Measurements from ENCODE around the gene PTPN14.
"Not testable (repeated sequence)": the region's sequence is repeated elsewhere in the genome, so short reads cannot be mapped to it uniquely, and the experiment has no call there.

The PTPN14 gene

DNA sequence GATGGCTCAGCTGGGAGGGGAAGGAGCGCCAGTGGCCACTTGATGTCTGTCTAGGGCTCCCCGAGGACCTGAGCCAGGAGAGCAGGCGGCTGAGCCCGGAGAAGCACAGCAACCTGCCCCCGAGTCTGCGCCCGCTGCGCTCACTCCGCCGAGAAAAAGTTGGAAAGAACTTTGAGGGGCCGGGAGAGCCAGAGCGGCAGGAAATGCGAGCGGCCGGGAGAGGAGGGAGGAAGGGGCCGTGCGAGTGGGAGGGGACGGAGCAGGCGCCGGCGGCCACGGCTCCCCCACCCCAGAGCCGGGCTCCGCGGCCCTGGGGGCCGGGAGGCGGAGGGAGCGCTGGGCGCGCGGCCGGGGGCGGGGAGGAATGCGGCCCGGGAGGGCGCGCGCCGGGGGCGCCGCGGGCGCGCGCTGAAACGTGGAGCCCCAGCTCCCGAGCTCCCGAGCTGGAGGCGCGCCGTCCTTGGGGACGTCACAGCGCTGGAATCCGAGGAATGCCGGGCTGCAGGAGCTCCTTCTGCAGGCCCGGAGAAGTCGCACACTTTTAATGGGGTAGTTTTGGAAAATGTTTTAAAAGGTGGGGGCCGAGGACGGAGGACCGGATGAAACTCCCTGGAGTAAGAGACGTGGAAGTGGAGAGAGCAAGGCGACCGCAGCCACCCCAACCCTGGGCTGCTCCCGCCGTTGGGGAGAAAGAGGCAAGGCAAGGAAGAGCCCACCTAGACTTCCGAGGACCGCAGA, at the start of gene PTPN14:
PTPN14 (minus strand) TSS at position 167 of the 738 bp plus-strand sequence. CDS start 86,799 bp downstream, outside the sequence.
- DNase-seq = peak; percentile 37

DNA sequence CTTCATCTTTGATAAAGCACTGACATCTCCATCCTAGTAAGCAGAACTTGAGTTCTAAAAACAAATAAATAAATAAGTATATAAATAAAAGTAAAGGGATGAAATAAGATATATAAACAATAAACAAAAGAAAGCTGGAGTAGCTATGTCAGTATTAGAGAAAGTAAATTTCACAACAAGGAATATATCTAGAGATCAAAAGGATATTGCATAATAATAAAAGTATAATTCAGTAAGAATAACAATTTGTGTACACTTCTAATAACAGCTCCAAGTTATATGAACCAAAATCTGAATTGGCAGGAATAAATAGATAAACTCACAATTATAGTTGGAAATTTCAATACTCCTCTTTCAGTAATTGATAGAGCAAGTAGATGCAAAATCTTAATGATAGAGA, 41.8 kb upstream of the PTPN14 start:
- DNase-seq = no peak

DNA sequence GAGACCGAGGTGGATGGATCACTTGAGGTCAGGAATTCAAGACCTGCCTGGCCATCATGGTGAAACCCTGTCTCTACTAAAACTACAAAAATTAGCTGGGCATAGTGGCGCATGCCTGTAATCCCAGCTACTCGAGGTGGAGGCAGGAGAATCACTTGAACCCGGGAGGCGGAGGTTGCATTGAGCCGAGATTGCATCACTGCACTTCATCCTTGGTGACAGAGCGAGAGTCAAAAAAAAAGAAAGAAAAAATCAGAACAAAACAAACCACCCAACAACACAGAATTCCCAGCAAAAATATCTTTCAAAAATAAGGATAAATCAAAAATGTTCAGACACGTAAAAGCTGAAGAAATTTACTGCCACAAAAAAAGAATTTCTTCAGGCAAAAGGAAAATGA, 40.5 kb upstream of the PTPN14 start:
- not testable (repeated sequence) for DNase-seq

DNA sequence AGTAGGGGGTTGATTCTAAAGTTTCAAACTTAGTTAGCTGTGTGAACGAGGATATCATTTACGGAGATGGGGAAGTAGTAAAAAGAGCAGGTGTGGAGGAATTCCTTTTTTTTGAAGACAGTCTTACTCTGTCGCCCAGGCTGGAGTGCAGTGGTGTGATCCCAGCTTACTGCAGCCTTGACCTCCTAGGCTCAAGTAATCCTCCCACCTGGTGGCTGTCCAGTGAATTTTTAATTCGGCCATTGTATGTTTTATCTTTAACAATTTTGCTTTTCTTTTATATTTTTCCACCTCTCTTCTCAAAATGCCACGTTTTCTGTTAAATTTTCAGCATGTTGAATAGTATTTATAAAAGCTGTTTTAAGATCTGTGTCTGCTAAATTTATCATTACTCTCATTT, 39.3 kb upstream of the PTPN14 start:
- DNase-seq = no peak

DNA sequence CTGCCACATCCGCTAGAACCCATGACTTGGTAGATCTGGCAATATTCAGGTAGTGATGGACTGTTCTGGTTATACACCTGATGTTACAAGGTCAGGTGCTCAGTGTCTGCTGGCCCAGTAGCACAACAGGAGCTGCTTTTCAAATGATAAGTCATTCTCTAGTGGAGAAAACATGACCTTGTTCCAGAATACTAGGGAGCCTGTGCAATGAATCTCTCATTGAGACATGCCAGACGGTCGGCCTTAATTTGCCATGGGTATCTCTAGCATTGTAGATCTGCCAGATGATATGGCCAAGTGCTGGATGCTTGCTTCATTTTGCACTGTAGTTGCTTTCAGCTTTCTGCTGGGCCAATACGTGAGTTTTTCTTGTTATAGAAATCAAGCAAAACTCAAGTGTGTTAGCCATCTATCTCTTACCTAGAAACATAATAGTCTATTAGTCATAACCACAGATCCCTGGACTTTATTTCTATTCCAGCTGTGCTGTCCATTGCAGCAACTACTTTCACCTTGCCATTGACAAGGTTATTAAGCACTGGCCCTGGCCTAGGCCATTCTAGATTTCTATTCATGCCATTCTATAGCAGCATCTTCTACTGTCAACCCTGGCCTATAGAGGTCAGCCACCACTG, 37.7 kb upstream of the PTPN14 start:
- DNase-seq = no peak

DNA sequence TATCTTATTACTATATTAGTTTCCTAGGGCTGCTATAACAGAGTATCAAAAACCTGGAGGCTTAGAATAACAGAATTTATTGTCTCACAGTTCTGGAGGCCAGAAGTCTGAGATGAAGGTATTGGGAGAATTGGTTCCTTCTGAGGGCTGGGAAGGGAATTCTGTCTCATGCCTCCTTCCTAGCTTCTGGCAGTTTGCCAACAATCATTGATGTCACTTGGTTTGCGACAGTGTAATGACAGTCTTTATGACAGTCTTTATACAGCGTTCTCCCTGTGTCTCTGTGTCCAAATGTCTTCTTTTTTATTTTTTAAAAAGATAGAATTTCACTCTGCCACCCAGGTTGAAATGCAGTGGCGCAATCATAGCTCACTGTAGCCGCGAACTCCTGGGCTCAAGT, 35.8 kb upstream of the PTPN14 start:
- DNase-seq = no peak

DNA sequence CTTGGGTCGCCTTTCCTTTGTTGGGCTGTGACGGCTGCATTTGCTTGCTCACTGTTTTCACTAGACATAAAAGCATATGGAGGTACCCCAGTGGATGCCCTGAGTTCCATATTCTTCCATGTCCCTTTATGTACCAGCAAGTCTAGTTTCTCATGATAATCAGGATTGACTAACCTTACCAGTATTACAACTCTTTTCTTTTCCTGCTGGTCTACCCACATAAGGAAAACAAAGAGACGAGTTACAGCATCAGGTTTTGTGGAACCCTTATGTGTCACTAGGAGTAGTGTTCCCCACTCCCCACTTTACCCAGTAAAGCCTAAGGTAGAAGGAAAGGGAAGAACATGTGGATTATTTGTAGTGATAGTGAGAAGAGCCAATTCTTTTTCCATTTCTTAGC, 35.2 kb upstream of the PTPN14 start:
- no peak for DNase-seq

DNA sequence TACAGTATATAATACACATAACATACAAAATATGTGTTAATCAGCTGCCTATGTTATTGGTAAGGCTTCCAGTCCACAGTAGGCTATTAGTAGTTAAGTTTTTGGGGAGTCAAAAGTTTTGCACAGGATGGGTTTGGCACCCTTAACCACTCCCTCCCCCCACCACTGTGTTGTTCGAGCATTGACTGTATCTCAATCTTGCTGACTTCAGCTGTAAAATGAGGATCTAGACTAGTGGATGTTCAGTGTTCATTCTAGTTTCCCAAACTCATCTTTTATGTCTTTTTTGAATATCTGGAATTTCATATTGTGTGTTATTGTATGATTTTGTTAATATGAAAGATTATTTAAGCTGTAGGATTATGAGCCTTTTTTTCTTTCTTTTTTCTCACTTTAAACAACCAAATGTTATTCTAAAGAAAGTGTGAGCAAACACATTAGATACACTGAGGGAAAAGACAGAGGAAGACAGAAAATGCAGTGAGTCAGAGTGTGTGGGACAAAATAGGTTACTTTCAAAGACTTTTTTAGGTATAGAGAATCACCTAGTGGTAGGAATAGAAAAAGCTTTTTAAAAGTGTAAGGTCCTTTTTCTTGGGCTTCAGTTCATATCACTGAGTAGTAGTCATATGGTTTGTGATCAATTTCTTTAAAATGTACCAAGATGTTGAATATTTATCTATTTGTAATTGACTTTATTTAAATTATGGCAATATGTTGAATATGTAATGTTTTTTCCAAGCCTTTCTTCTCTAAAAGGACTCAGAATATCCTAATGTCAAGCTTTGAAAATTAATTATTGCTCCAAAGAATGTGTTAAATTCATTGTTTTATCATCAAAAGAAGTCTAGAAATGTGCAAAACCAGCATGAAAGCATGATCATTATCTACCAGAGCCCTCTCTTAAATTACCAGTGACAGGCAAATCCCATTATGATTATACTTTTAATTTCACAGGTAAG, 33.7 kb upstream of the PTPN14 start:
- peak; percentile 62 for DNase-seq

DNA sequence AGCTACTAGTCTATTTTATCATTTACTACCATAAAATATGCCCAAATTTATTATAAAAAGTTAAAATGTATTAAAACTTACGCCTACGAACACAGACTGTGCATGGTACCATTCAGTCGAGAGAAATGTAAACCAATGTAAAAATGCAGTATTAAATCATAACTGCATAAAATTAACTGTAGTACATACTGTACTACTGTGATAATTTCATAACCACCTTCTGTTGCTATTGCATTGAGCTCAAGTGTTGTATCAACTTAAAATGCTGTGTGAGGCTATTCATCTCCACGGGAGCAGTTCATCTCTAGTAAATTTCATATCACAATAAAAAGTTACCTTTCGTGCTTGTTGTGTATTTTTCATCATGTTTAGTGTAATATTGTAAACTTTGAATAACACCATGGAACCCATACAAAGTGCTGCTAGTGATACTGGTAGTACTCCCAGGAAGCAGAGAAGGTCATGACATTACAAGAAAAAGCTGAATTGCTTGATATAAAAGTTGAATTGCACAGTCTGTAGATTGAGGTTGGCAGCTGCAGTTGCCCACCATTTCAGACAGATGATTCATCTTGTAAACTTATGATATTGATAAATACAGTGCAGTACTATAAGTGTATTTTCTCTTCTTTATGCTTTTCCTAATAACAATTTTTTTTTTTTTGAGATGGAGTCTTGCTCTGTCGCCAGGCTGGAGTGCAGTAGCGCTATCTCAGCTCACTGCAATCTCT, 32.6 kb upstream of the PTPN14 start:
- DNase-seq = no peak

DNA sequence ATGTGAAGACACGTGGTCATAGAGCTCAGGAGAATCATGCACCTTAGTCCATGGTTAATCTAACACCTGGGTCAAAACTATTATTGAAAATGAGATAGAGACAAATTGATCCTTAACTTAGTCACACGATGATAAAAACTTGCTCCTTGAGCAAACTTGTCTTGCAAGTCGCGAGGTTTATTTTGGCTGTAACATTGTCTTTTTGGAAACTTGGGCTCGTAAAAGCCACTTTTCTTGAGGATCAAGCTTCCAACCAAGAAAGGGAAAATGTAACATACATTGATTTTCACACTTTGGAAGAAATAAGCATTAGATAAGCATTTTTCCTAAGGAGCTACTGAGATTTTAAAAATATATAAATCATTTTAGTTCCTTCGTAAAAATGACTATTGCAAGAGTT, 31.7 kb upstream of the PTPN14 start:
- no peak for DNase-seq

DNA sequence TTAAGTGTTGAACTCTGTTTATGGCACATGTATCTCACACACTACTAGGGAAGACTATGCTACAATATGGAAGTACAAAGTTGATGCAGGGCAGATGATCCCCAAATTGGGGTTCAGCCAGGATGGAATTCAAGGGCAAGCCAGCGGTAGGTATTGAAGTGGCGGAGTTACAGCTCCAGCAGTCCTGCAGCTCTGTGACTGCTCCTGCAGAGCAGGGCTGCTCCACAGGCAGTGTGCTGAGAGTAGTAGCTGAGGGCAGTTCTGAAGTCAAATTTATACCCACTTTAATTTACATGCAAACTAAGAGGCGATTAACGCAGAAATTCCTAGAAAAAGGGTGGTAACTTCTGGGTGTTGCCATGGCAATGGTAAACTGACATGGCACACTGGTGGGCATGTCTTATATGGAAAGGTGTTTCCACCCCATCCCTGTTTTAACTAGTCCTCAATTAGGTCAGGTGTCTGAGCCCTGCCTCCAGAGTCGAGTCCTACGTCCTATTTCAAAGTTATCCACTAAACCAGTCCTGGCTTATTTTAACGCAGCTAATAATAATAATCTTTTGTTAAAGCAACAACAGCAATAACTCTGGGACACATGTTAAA, 31.0 kb upstream of the PTPN14 start:
- DNase-seq = no peak

DNA sequence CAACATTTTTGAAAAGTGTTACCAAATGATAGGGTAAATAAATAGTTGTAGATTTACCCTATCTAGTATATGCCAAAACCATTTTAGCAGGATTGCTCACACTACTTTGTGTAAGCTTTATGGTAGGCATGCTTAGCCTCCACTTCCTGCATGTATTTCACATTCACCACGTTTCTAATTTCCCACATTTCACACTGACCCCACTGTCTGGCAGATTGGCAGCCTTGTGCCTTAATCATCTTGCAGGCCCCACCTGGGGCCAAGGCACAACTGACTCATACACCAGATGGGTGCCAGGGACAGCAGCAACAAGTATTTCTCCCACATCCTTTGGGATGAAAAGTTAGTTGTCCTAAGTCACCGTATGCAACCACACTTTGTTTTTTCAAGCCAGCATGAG, 30.4 kb upstream of the PTPN14 start:
- DNase-seq = no peak

DNA sequence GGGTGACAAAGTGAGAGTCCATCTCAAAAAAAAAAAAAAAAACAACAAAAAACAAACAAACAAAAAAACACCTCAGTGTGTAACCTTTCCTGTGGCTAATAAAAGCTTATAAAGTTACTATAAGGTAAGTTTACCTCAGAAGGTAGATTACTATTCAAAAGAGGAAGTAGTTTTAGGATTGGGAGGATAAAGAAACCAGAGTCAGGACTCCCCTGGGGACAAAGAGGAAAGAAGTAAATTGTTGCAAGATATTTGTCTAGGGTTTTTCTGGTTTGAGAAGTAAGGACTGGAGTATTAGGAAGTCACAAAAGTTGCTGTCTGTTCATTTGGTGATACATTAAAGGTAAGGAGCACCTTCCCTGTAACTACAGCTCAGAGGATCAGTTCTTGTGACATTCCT, 27.8 kb upstream of the PTPN14 start:
- DNase-seq = no peak

DNA sequence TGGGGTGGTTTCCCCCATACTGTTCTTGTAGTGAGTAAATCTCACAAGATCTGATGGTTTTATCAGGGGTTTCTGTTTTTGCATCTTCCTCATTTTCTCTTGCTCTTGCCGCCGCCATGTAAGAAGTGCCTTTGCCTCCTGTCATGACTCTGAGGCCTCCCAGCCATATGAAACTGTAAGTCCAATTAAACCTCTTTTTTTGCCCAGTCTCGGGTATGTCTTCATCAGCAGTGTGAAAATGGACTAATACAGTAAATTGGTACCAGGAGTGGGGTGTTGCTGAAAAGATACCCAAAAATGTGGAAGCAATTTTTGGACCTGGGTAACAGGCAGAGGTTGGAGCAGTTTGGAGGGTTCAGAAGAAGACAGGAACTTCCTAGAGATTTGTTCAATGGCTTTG, 24.7 kb upstream of the PTPN14 start:
- DNase-seq = not testable (repeated sequence)

DNA sequence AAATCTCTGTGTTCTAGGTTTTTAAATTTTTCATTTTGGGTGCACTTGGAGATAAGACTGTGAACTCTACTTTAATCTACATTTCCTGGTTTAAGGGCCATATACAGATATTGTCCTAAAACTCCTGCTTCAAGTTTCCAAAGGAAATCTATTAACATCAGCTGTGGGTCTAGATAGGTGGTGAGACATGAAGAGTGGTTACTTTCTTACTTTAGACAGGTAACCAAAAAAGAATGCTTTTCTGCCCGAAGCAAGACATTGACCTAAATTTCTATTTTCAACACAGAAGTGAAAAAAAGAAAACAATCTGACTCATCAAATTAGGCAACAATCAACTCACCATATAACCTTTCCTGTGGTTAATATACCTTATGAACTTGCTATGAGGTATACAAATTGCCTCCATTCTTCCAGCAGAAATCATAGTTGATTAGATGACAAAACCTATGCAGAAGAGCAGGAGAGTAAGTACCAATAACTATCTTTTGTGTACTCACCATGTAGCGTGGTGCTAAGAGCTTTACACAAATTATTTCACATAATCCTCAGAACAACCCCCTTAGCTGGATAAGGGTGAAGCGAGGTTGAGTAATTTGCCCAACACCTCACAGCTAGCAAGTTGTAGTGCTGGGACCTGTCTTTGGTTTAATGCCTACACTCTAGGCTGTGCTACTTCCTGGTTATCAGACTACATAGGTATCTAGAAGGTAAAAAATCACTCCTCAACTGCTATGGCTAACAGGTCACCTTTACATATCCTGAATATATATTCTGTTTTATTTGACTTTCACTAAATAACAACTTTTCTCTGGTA, 23.4 kb upstream of the PTPN14 start:
- no peak for DNase-seq

DNA sequence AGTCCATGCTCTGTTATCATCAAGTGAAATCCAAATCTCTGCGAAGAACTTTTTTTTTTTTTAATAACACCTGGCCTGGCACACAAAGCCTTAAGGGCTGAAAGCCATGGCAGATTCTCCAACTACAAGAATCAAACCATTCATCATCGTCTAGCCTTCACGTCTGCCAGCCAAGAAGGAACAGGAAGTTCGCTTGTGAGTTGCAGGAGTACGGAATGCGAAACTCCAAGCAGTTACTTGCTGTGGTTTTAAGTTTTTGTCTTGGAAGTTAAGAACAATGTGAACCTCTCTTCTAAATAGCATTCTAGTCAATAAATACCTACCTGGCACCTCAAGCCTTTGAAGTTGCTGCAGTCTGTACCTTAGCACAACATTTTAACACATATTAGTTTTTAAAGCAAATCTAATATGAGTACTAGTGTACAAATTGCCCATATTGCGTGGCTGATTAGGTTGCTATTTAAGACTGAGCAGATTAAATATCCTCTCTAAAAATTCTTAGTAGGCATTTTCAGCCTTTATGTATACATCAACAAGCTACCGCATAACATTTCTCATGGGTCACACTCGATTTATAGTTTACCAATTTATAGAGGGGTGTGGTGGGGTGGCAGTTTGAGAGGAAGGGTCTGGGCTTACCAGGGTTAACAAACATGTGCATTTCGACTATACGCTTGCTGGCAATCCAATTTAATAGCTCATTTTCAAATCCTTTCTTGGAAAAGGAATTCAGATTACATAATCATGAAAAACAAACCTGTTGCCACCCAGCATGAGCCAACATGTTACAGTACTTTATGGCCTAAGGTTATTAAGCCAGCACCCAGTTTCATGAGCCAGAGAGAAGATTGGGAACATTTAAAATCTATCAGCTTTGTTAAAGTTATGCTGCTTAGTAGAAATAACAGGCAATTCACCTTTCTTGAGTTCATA, 22.2 kb upstream of the PTPN14 start:
- no peak for DNase-seq

DNA sequence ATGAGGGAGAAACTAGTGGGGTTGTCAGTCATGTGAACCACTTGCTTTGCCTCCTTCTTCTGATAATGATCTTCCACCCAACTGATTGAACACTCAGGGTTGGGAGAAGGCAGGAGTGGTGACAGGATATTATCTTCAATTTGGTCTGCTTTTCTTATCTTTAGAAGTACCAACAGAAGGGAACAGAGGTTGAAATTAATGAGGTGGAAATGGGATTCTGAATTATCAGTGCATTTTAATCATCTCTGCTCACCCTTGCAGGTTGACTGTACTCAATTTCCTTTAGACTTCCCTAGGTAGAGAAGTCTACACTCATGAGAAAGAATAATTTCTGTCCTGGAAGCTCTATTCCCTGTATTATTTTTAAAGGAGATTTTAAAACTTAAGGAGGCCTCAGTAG, 19.9 kb upstream of the PTPN14 start:
- no peak for DNase-seq

DNA sequence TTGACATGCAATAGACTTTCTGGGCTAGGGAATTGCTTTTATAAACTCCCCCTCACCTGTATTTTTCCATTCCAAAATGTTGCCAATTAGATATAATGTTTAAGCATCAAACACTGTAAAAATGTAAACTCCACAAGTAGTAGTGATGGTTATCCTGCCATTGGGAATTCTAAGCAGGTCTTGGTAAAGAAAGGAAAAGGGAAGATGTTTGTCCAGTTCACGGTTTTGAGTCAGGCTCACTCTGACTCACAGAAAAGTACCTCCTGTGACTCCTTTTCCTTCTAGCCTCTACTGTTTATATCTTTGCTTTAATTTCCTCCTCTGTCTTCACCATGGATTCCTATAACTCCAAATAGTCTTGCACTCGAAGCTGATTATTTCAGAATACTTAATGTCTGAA, 19.0 kb upstream of the PTPN14 start:
- DNase-seq = no peak

DNA sequence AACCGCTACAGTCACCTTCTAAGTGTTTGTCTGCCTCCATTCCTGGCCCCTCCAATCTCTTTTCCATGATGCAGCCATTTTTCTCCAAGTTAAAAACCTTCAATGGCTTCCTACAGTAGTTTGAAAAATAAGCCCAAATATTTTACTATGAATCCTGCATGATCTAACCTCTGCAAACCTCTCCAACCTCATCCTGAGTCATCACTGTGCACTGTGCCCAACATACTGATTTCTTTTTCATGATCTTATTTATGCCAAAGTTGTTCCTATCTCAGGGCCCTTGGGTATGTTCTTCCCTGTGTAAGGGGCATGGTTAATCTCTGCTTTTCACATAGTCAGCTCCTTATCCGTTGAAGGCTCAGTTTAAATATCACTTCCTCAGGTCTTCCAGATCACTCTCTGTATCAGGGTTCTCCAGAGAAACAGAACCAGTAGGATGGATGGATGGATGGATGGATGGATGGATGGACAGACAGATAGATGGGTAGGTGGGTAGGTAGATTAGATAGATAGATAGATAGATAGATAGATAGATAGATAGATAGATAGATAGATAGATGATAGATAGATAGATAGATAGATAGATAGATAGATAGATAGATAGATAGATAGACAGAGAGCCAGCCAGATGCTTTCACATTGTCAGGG, 18.1 kb upstream of the PTPN14 start:
- no peak for DNase-seq

DNA sequence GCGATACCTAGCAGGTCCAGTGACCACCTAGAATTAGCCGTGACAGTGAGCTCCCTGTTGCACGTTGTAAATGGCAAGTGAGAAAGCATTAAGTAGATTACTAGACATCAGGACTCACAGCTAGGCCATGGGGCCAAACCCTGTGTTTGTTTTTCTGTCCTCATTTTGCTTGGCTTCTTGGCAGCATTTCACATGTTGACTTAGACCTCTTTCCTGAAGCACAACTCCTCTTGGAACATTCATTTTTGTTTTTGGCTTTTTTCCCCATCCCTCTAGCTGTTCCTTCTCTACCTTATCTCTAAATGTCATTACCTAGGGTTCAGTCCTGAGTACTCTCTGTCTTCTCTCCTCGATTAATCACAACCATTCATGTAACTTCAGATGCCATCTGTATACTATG, 16.9 kb upstream of the PTPN14 start:
- DNase-seq = no peak

Measured in NCI-H1694 treated with DMSO at 0.1 percent for 48 hours (cell line).